GM12874 (cell line): ENCODE results near the gene RBP7.

Experiments
- TF ChIP-seq, protein P1 (sequence below): IDR thresholded peaks from 2 replicates; pipeline ENCODE4 v1.5.1; 2011; ENCODE audit warnings: low read depth, mild to moderate bottlenecking, control low read depth, low read length, moderate library complexity; ENCODE audit not compliant: insufficient read depth

The RBP7 gene

DNA sequence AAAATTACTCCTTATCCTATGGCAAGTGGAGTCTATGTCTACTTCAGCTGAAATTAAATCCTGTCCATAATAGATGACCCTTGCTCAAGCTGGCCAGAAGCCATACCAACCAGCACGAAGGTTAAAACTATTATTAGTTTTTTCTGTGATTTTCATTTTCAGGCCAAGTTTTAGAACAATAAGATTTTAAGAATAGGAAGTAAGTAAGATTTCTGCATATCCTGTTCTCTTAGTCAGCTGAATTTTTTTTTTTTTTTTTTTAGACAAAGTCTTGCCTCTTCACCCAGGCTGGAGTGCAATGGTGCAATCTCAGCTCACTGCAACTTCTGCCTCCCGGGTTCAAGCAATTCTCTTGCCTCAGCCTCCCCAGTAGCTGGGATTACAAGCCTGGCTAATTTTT is 6.1 kb upstream of the RBP7 start:
- TF ChIP-seq, protein P1, sequence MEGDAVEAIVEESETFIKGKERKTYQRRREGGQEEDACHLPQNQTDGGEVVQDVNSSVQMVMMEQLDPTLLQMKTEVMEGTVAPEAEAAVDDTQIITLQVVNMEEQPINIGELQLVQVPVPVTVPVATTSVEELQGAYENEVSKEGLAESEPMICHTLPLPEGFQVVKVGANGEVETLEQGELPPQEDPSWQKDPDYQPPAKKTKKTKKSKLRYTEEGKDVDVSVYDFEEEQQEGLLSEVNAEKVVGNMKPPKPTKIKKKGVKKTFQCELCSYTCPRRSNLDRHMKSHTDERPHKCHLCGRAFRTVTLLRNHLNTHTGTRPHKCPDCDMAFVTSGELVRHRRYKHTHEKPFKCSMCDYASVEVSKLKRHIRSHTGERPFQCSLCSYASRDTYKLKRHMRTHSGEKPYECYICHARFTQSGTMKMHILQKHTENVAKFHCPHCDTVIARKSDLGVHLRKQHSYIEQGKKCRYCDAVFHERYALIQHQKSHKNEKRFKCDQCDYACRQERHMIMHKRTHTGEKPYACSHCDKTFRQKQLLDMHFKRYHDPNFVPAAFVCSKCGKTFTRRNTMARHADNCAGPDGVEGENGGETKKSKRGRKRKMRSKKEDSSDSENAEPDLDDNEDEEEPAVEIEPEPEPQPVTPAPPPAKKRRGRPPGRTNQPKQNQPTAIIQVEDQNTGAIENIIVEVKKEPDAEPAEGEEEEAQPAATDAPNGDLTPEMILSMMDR = no peak

DNA sequence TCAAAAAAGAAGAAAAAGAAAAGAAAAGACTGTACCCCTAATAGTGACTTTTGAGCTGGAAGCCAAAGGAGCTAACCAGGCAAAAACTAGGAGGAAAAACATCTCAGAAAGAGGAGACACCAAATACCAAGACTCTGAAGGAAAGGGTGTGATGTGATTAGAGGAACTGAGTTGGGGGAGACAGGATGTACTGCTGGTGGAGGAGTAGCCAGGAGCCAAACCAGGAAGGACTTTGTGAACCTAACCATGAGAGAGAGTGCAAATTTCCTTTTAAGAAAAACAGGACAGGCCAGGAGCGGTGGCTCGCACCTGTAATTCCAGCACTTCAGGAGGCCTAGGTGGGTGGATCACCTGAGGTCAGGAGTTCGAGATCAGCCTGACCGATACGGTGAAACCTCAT is 4.1 kb upstream of the RBP7 start:
- TF ChIP-seq, protein P1 = no peak

DNA sequence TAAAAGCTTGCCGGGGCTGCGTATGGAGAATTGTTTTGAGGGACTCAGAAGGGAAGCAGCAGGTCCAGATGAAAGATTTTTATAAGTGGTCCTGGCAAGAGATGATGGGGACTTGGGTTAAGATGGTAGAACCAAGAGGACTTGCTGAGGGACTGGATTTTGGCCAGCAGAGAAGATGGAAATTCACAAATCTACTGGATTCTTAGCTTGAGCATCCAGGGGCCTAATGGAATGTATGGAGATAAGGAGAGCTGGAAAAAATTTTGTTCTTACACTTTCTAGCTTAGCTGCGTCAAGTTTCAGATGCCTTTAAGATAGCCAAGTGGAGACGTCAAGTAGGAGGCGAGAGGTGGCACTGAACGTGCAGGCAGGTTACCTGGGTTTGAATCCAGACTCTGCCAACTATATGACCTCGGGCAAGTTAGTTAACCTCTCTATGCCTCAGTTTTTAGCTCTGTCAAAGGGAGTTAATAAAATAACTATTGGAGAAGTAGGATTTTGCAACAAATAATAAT is 3.4 kb upstream of the RBP7 start:
- TF ChIP-seq, protein P1 = no peak

DNA sequence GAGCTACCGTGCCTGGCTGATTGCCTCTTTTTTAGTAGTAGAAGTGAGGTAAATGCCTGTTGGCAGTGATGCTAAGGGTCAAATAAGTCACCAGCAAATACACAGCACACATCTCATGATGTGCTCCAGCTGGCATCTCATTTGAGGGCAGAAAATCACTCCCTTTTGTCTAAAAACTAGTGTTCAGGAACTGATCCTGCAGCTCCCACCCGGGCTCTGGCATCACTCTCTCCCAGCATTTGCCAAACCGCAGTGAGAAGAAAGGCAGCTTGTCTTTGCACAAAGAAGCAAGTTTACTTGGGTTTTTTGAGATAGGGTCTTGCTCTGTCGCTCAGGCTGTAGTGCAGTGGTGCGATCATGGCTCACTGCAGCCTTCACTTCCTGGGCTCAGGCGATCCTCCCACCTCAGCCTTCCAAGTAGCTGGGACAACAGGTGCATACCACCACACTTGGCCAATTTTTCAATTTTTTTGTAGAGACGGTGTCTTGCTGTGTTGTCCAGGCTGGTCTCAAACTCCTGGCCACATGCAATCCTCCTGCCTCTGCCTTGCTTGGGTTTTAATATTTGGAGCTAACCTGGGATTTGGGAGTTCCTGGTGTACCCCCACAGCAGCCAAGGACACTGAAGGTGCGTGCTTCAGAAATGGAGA is 4.1 kb downstream of the RBP7 start:
- TF ChIP-seq, protein P1 = no peak

DNA sequence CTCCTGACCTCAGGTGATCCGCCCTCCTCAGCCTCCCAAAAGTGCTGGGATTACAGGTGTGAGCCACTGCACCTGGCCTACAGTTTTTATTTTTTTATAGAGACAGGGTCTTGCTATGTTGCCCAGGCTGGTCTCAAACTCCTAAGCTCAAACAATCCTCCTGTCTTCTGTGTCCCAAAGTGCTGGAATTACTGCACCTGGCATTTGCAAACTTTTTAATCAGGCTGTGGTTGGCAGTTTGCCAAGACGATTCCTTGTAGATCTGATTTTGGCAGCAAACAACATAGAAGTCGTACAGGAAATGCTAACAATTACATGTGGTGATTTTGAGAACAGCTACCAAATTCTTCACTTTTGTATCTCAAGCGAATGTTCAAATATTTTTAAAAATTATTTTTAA is 10.1 kb downstream of the RBP7 start:
- TF ChIP-seq, protein P1 = no peak

DNA sequence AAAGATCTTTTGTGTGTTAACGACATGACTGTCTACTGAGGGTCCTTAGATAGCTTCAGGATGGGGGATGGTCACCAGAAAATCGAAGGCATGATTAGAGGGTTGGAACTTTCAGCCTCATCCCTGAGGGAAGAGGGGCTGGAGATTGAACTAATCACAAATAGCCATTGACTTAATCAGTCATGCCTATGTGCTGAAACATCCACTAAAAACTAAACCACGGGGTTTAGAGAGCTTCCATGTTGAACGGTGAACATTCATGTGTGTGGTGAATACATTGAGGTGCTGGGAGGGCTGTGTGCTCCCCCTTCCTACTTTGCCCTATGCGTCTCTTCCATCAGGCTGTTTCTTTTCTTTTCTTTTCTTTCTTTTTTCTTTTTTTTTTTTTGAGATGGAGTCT is 17.0 kb downstream of the RBP7 start:
- TF ChIP-seq, protein P1 = no peak

DNA sequence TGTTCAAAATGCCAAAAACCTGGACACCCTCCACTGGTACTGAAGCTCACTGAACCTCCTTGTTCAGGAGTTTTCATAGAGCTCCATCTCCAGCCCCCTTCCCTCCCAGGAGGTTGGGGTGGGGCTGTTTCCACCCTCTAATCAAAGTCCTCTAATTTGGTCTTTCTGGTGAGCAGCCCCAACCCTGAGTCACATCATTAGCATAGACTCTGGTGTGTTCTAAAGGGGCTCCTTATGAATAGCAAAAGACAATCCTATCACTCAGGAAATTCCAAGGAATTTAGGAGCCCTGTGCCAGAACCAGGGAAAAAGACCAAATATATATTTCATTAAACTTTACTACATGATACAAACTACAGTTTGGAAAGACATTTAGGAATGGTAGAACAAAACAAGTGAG is 22.5 kb downstream of the RBP7 start:
- TF ChIP-seq, protein P1 = no peak
